ENCODE data around the gene DTHD1.

Gene DTHD1

GRCh38 chr4:36348403-36348938 lies 67.1 kb downstream of the DTHD1 start:
- no peak for DNase-seq (ENCODE audit: low read depth)

DNA sequence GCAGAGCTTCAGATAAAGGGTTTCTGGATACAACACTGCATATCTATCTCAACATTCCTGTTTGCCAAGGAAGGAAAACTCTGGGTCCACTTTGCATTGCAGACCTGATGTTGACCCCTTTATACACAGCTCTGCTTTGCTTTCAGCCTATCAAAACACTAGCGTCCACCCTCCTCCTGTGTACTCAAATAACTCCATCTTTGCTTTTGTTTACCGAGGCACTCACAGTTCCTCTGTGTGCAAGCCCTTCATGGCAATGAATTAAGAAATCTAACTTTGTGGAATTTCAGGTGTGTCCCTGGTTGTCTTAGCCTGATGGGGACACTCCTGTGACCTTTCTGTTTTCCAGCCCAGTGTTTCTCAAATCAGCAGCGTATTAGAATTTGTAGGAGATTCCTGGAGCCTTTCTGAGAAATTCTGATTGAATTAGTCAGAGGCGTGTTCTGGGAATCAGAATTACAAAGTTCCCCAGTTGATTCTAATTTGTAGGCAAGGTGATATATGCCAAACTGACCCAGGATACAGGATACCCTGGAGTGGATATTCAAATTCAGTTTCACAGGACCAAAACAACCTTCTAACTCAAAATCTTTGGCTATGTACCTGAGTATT lies 68.6 kb downstream of the DTHD1 start:
- no peak for DNase-seq (ENCODE audit: low read depth)

DNA sequence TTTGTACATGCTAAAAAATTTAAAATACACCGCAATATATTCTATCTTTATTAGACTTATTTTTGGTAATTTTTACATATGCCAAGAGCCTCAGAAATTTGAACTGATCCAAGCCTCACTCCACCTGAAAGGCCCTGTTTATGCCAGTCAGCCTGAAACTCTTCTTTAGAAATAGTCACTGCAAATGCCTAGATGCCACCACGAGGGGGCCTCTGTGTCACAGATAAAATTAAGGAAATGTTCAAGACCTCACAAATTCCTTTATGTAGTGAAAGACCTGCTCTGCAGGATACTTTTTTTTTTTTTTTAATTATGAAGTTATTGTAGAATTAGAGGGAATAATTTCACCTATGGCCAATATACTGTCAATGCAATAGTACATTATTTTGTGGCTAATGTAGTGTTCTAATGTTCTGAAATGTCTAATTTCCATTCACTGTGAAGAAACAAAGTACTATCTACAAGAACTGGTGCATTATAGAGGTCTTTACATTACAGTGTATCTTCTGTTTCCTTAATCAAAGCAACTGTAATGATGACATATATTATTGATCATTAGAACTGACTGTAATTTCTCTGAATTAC lies 69.8 kb downstream of the DTHD1 start:
- DNase-seq (ENCODE audit: low read depth): peak; percentile 59

DNA sequence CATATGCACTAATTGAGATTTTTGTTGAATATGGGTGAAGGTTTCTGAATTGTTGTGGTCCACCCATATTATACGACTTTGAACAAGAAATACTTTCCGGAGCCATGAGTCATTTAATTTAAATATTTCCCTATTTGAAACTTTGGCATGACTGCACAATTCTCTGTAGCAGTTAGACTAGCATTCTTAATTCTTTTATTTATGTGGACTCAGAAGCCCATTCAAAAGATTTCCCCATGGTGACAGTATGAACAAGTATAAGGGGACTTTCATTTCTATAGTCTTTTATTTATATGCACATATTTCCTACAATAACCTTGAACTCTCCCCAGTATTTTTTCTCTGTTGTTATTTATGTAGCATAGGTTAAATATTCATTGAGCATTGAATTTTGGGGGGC lies 72.6 kb downstream of the DTHD1 start:
- no peak for DNase-seq (ENCODE audit: low read depth)

DNA sequence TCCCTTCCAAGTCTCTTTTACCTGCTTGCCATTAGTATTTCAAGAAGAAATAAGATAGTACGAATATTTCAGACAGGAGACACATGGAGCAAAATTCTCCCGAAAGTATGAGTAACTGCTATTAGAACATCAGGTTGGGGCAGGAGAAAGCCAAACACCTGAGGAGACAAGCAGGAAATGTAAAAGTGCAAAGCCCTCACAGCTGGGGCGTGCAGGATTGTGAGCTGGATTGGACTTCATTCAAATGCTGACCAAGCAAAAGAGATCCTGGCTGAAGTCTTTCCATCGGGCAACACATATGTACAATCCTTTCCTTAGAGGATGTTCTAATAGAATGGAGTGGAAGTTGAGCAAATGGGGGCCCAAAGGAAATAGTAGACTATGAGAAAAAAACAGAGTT lies 76.8 kb downstream of the DTHD1 start:
- no peak for DNase-seq (ENCODE audit: low read depth)

DNA sequence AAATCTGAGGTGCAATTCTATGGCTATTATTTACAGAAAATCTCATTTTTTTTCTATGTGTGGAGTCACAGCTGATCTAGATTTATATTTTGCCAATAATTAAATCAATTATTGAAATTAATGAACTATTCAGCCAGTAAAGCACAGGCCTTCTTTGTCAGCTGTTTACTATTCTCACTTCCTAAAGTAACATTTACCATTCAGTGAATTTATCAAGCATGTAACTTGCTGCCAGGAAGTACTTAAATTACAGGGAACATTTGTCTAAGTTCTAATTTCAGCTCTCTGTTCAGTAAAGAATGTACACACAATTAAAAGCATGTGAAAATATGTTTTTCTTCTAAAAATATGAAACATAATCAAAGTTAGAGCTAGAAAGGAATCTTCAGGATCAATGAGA lies 79.3 kb downstream of the DTHD1 start:
- no peak for DNase-seq (ENCODE audit: low read depth)

DNA sequence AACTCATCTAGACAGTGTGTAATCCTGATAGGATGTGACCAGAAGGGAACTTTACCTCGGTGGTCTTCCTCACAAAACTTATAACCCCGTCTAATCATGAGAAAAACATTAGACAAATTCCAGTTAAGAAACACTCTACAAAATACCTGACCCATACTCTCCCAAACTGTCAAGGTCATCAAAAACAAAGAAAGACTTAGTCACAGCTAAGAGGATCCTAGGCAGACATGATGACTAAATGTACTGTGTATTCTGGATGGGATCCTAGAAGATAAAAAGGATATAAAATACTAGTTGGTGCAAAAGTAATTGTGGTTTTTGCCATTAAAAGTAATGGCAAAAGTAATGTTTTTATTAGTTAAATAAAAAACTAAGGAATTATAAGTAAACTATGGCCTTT lies 81.6 kb downstream of the DTHD1 start:
- DNase-seq (ENCODE audit: low read depth): no peak

DNA sequence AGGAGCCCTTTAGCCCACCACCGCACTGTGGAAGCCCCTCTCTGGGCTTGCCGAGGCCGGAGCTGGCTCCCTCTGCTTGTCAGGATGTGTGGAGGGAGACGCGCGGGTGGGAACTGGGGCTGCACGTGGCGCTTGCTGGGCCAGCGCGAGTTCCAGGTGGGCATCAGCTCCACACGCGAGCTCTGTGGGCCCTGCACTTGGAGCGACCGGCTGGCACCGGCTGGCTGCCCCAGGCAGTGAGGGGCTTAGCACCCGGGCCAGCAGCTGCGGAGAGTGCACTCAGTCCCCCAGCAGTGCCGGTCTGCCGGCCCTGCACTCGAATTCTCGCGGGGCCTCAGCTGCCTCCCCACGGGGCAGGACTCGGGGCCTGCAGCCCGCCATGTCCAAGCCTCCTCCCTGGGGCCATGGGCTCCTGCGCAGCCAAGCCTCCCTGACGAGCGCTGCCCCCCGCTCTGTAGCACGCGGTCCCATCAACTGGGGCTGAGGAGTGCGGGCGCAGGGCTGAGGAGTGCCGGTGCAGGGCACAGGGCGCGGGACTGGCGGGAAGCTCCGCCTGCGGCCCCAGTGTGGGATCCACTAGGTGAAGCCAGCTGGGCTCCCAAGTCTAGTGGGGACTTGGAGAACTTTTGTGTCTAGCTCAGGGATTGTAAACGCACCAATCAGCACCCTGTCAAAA lies 93.6 kb downstream of the DTHD1 start:
- no peak for DNase-seq (ENCODE audit: low read depth)

- peak; percentile 25 for DNase-seq (ENCODE audit: low read depth)
These were observed 104.6 kb downstream of the DTHD1 start for GRCh38 chr4:36385951-36386571.

- DNase-seq (ENCODE audit: low read depth): no peak
These were observed 105.3 kb downstream of the DTHD1 start for GRCh38 chr4:36386691-36387090.

DNA sequence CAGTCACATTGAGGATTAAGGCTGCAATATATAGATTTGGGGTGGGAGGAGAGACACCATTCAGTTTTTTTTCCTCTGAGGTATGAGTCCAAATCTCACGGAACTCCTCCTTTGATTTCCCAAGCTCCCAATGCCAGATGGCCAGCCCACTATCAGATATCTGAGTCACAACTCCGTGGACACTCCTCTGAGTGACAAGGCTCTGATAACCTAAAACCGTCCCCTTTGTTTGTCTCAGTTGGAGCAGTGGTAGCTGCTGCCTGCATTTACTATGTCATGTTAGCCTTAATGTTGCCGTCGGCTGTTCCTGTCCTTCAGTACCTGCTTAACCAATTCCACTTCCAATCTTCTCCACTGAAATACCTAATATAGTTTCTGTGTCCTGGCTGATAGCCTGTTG lies 107.3 kb downstream of the DTHD1 start:
- DNase-seq (ENCODE audit: low read depth): no peak

DNA sequence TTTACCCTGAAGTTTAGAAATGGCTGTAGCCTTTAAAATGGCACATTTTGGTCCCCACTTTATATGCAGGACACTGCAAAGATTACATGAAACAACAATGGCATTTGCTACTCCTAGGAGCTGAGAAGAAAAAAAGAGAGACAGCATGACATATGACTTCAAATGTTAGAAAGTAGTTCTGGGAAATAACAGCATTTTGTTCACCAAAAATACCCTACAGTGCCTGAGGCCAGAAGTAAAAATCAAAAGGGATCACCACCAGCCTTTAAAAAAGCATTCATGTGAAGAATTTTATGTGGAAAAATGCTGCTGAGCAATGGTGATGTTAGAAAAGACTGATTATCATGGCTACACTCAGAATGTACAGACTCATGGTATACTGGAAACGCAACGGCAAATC lies 110.0 kb downstream of the DTHD1 start:
- DNase-seq (ENCODE audit: low read depth): no peak

GRCh38 chr4:36392024-36392423 lies 110.6 kb downstream of the DTHD1 start:
- no peak for DNase-seq (ENCODE audit: low read depth)

DNA sequence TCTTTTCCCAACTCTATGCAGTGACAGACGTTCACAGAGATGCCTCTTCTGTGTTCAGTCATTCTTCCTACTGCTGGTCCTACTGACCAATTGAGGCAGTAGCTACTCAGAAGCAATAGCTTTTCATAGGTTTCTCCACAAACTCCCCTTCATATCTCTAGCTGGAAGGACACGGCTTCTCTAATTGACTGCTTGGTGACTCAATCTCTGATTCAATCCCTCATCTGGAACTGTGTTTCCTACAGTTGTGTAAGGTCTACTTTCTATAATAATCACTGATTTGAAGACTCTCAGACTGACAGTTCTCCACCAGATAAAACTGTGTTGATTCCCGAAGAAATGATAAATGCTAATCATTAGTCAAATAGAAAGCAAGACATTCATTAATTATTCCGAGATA lies 111.5 kb downstream of the DTHD1 start:
- DNase-seq (ENCODE audit: low read depth): no peak
